ENCODE data around the gene CLPTM1L. TPM values are rescaled to one million over a fixed set of nuclear protein-coding genes. Genes with fewer than 3 reads are reported as not detected.
A peak's percentile ranks its signal among the peaks of the same experiment; 100 is the strongest.

CLPTM1L gene
- total RNA-seq, 2 donors from 2014 or later = 117 to 155 TPM

DNA sequence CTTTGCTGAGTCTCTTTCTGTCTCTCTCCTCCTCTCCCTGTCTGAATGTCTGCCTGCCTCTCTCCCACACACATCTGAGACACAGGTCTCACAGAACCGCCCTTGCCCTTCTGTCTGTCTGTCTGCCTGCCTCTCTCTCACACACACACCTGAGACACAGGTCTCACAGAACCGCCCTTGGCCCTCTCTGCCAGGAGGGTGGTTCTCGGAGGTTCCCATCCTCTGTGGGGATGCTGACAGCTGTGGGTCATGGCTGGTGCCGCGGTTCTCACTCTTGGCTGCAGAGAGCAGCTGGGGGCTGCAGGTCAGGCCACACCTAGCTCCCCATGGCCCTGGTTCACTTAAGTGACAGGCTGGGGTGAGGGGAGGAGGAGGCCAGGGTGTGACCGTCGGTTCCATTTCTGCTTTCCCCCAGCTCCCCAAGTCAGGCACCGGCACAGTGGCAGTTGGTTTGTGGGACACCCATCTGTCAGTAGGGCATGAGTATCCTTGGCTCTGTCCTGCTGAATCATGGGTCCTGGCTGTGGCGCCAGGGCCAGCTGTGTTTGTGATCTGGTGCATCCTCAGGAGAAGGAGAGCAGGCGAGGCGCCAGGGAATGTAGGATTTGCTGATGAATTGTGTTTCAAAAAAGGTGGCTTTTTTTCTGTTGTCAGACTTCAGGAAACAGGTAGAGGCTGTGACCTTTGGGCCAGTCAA is 42.3 kb upstream of the CLPTM1L start:
- DNase-seq (ENCODE audit: low spot score) (no peak), ATAC-seq (ENCODE audit: insufficient number of reproducible peaks, low FRiP score, low read depth) (no peak)
- TF ChIP-seq, protein P1, sequence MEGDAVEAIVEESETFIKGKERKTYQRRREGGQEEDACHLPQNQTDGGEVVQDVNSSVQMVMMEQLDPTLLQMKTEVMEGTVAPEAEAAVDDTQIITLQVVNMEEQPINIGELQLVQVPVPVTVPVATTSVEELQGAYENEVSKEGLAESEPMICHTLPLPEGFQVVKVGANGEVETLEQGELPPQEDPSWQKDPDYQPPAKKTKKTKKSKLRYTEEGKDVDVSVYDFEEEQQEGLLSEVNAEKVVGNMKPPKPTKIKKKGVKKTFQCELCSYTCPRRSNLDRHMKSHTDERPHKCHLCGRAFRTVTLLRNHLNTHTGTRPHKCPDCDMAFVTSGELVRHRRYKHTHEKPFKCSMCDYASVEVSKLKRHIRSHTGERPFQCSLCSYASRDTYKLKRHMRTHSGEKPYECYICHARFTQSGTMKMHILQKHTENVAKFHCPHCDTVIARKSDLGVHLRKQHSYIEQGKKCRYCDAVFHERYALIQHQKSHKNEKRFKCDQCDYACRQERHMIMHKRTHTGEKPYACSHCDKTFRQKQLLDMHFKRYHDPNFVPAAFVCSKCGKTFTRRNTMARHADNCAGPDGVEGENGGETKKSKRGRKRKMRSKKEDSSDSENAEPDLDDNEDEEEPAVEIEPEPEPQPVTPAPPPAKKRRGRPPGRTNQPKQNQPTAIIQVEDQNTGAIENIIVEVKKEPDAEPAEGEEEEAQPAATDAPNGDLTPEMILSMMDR (IDR thresholded peaks at IDR 0.05) = no peak
- no peaks in the 10 kb centered on the region for H3K27me3 ChIP-seq (replicated peaks; ENCODE audit: insufficient read depth)
- peaks cover 3 to 5% of the 10 kb centered on the region in 2 donors for H3K4me1 ChIP-seq (ENCODE audit: control insufficient read depth in 1 of 2, low read depth in 2 of 2)
- no peaks in the 10 kb centered on the region for H3K36me3 ChIP-seq
- H3K4me3 ChIP-seq = no peak overlapping the region
- H3K9me3 ChIP-seq = no peaks in the 10 kb centered on the region
- no peak overlapping the region for H3K27ac ChIP-seq

DNA sequence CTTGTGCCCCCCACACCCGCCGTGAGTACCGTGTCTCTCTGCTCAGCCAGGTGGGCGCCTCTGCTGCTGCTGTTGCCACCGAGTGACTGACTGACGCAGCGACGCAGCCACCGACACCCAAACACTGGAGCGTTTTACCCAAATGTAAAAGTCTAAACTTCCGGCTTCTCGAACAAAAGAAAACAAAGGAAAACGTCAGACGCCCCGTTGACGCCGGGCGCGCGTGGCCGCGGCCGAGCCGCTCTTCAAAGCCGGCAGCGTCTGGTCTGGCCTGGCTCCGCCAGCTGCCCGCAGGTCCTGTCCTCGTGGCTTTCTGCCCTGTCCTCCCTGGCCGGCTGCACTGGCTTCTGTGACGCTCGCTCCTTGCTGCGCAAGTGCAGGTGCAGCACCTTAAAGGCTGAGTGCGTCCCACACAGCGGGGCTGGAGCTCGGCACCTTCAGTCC is 41.4 kb upstream of the CLPTM1L start:
- Histone ChIP-seq H3K4me3 (peak overlapping the region; percentile 72), H3K27me3 (replicated peaks; ENCODE audit: insufficient read depth) (no peaks in the 10 kb centered on the region), H3K4me1 (ENCODE audit: control insufficient read depth in 1 of 2, low read depth in 2 of 2) (peaks cover 3 to 5% of the 10 kb centered on the region in 2 donors), H3K9me3 (no peaks in the 10 kb centered on the region), H3K27ac (peak overlapping the region in 1 of 2 donors; percentile 18), H3K36me3 (no peaks in the 10 kb centered on the region)
- TF ChIP-seq, protein P1 (IDR thresholded peaks at IDR 0.05) = no peak
- DNase-seq (ENCODE audit: low spot score) (no peak), ATAC-seq (ENCODE audit: insufficient number of reproducible peaks, low FRiP score, low read depth) (no peak)

DNA sequence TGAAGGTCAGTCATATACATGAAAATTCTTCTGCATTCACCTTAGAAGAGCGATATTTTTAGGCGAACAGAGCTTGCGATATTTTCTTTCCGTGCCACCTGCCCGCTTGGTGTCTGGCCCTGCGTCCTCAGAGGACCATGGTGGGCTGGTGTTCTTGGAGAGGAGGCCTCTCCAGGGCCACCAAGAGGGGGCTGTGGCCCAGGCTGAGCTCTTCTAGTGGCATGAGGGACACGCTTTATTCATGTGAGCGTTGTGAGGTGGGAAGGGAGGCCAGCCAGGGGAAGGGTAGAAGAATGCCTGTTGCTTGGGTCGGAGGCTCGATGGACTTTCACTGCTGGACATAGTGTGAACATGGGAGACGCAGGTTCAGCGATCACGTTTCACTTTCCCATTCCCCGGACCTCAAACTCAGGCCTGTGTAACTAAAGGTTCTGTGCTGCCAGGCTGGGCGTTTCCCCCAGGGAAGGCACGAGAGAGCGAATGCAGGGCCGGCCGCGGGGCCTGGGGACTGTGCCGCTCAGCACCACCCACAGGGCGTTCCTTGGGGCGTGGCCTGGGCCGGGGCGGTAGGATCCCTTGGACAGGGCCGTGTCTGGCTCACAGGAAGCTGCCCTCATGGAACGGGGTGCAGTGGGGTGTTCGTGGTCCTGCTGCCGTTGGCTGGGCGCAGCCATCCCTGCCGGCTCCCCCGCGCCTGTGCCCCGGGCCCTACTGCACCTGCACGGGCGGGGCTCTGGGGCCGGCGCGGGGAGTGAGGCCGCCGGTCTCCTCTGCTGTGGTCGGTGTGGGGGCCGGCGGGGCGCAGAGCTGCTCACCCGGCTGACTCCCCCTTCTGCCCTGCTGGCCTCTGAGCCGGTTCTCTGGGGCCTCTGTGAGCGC is 40.7 kb upstream of the CLPTM1L start:
- H3K27ac ChIP-seq = peak overlapping the region in 1 of 2 donors; percentile 18
- TF ChIP-seq, protein P1 (IDR thresholded peaks at IDR 0.05) = no peak
- H3K4me1 ChIP-seq (ENCODE audit: control insufficient read depth in 1 of 2, low read depth in 2 of 2) = peaks cover 3 to 9% of the 10 kb centered on the region in 2 donors
- no peaks in the 10 kb centered on the region for H3K27me3 ChIP-seq (replicated peaks; ENCODE audit: insufficient read depth)
- peak overlapping the region; percentile 72 for H3K4me3 ChIP-seq
- no peaks in the 10 kb centered on the region for H3K36me3 ChIP-seq
- no peaks in the 10 kb centered on the region for H3K9me3 ChIP-seq
- ATAC-seq (ENCODE audit: insufficient number of reproducible peaks, low FRiP score, low read depth) = peak; percentile 41
- DNase-seq (ENCODE audit: low spot score) = peak; percentile 25

DNA sequence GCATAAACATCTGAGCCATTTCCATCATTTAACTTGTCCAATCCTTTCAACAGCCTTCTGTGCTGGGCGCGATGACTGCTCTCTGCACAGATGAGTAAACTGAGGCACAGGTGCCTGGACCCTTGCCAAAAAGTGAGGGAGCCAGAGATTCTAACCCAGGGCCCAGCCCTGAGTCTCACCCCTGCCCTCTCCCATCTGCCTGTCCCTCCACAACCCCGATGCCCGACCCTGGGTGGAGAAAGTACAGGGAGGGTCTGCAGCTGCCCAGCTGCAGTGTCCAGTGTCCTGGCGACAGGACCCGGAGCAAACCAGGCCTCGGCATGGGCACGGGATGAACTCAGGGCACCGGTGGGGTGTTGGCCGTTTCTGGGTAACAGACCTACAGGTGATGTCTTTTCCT is 39.6 kb upstream of the CLPTM1L start:
- no peak overlapping the region for H3K4me3 ChIP-seq
- TF ChIP-seq, protein P1 (IDR thresholded peaks at IDR 0.05) = no peak

DNA sequence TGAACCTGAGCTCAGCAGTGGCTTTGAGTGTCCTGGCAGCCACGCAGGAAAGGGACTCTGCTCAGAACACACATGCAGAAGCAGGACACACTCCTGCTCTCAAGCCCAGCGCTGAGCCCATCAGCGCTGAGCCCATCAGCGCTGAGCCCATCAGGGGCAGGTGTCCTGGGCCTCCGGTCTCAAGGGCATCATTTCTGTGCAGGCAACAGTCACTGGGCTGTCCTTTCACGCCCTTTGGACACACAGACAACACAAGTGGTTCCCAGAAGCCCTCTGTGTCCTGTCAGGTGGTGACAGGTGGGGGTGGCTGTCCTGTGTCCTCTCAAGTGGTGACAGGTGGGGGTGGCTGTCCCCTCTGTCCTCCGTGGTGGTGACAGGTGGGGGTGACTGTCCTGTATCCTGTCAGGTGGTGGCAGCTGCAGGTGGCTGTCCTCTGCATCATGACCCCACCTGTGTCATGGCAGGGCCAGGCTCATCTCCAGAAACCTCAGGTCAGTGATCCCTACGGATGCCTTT is 39.0 kb upstream of the CLPTM1L start:
- no peak for ATAC-seq (ENCODE audit: insufficient number of reproducible peaks, low FRiP score, low read depth)
- no peak for DNase-seq (ENCODE audit: low spot score)

More for the DNA sequence above, 39.6 kb upstream of the CLPTM1L start:
- no peak overlapping the region for H3K27ac ChIP-seq
- H3K27me3 ChIP-seq (replicated peaks; ENCODE audit: insufficient read depth) = no peaks in the 10 kb centered on the region
- ATAC-seq (ENCODE audit: insufficient number of reproducible peaks, low FRiP score, low read depth) (no peak), DNase-seq (ENCODE audit: low spot score) (no peak)
- H3K4me1 ChIP-seq (ENCODE audit: control insufficient read depth in 1 of 2, low read depth in 2 of 2) = peaks cover 3 to 16% of the 10 kb centered on the region in 2 donors
- H3K36me3 ChIP-seq = no peaks in the 10 kb centered on the region
- H3K9me3 ChIP-seq = no peaks in the 10 kb centered on the region

More for the DNA sequence above, 39.0 kb upstream of the CLPTM1L start:
- Histone ChIP-seq H3K4me1 (ENCODE audit: control insufficient read depth in 1 of 2, low read depth in 2 of 2) (peaks cover 3 to 16% of the 10 kb centered on the region in 2 donors), H3K27ac (no peak overlapping the region), H3K4me3 (no peak overlapping the region), H3K9me3 (no peaks in the 10 kb centered on the region), H3K27me3 (replicated peaks; ENCODE audit: insufficient read depth) (no peaks in the 10 kb centered on the region), H3K36me3 (no peaks in the 10 kb centered on the region)
- TF ChIP-seq, protein P1 (IDR thresholded peaks at IDR 0.05) = no peak
